ENCODE measurements around the gene TAF6L. TPM values are rescaled to one million over a fixed set of nuclear protein-coding genes. Genes with fewer than 3 reads are reported as not detected.

Gene TAF6L
- polyA plus RNA-seq, 3 donors = 5.1 to 35.5 (median 5.3) TPM

DNA sequence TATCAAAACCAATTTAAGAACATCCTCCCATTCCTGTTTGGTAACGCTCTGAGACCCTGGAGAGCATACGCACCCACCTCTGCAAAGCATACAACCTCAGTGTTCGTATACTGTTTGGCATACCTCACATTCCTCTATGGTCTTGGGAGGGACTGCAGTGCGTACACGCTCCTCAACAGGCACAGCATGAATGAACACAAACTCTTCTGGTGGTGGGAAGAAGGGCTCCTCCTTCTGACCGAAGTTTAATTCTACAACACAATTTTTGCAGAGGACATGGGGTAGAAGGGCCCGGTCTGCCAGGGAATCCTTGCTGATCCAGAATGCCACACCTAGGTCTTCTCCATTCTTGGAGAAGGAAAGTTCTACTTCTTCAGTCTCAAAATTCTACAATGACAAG lies 49.2 kb upstream of the TAF6L start:
- Histone ChIP-seq H3K27ac (ENCODE audit: low read depth in 1 of 2, low read length in 2 of 2) (peak overlapping the region in 1 of 2 donors; percentile 6), H3K4me2 (replicated peaks; ENCODE audit: extremely low read depth, low read length, poor library complexity, severe bottlenecking) (no peak overlapping the region), H3K4me3 (replicated peaks in 1 of 3; ENCODE audit: low read depth in 2 of 3, low read length in 3 of 3) (no peak overlapping the region), H4K20me1 (ENCODE audit: insufficient read depth, low read length) (peaks cover 91% of the 10 kb centered on the region), H2AFZ (ENCODE audit: insufficient read depth, low read depth, low read length, poor library complexity, severe bottlenecking) (no peak overlapping the region), H3K36me3 (replicated peaks in 1 of 2; ENCODE audit: control insufficient read depth in 1 of 2, insufficient read depth in 2 of 2, low read length in 2 of 2) (peaks cover 72 to 79% of the 10 kb centered on the region in 2 donors), H3K9me3 (replicated peaks in 1 of 2; ENCODE audit: control insufficient read depth in 1 of 2, insufficient read depth in 1 of 2, low read length in 2 of 2) (no peaks in the 10 kb centered on the region), H3K4me1 (ENCODE audit: control insufficient read depth in 1 of 2, insufficient read depth in 2 of 2, low read length in 2 of 2) (peaks cover 20 to 29% of the 10 kb centered on the region in 2 donors), H3K9ac (ENCODE audit: insufficient read depth, low read length, poor library complexity, severe bottlenecking) (no peak overlapping the region), H3K27me3 (ENCODE audit: control insufficient read depth in 2 of 2, insufficient read depth in 2 of 2, low read length in 2 of 2) (no peaks in the 10 kb centered on the region), H3K79me2 (ENCODE audit: insufficient read depth, low read length) (peaks cover 91% of the 10 kb centered on the region)
- Mint-ChIP-seq H3K4me3 (no peak overlapping the region), H3K9me3 (no peaks in the 10 kb centered on the region), H3K27me3 (ENCODE audit: low read depth in 3 of 3) (no peaks in the 10 kb centered on the region), H3K4me1 (peaks cover 24% of the 10 kb centered on the region), H3K36me3 (peaks cover 67 to 80% of the 10 kb centered on the region in 2 donors), H3K27ac (peak overlapping the region in 2 of 7 donors; percentile 32 to 61)
- TF ChIP-seq, protein P1, sequence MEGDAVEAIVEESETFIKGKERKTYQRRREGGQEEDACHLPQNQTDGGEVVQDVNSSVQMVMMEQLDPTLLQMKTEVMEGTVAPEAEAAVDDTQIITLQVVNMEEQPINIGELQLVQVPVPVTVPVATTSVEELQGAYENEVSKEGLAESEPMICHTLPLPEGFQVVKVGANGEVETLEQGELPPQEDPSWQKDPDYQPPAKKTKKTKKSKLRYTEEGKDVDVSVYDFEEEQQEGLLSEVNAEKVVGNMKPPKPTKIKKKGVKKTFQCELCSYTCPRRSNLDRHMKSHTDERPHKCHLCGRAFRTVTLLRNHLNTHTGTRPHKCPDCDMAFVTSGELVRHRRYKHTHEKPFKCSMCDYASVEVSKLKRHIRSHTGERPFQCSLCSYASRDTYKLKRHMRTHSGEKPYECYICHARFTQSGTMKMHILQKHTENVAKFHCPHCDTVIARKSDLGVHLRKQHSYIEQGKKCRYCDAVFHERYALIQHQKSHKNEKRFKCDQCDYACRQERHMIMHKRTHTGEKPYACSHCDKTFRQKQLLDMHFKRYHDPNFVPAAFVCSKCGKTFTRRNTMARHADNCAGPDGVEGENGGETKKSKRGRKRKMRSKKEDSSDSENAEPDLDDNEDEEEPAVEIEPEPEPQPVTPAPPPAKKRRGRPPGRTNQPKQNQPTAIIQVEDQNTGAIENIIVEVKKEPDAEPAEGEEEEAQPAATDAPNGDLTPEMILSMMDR (IDR thresholded peaks at IDR 0.05) = no peak
- intact Hi-C loops (cut with micrococcal nuclease) = no loop called here
- no peak for DNase-seq
- no CpG with 5 or more reads among the region's 7 CpGs for WGBS (ENCODE audit: insufficient coverage)

DNA sequence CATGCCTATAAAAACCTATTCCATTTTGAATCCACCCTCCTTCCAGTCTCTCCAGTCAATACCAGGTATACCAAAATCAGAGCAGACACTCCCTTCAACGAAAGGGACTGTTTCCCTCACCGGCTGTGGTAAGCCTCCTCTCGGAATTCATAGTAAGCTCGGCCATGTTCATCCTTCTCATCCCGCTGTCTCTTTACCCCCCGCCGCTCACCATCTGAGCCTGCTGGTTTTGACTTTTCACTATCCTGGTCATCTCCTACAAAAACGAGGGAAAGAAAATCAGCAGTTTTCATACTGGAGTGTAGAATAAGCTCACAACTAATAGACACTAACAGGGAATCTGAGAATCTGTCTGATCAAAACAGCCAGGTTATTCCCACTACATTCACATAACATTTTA lies 47.0 kb upstream of the TAF6L start:
- Histone ChIP-seq H3K27ac (ENCODE audit: low read depth in 1 of 2, low read length in 2 of 2) (peak overlapping the region in 1 of 2 donors; percentile 6), H3K4me1 (ENCODE audit: control insufficient read depth in 1 of 2, insufficient read depth in 2 of 2, low read length in 2 of 2) (peaks cover 25 to 36% of the 10 kb centered on the region in 2 donors), H3K9ac (ENCODE audit: insufficient read depth, low read length, poor library complexity, severe bottlenecking) (no peak overlapping the region), H3K4me3 (replicated peaks in 1 of 3; ENCODE audit: low read depth in 2 of 3, low read length in 3 of 3) (no peak overlapping the region), H3K36me3 (replicated peaks in 1 of 2; ENCODE audit: control insufficient read depth in 1 of 2, insufficient read depth in 2 of 2, low read length in 2 of 2) (peaks cover 51 to 57% of the 10 kb centered on the region in 2 donors), H3K9me3 (replicated peaks in 1 of 2; ENCODE audit: control insufficient read depth in 1 of 2, insufficient read depth in 1 of 2, low read length in 2 of 2) (no peaks in the 10 kb centered on the region), H3K79me2 (ENCODE audit: insufficient read depth, low read length) (peaks cover 80% of the 10 kb centered on the region), H2AFZ (ENCODE audit: insufficient read depth, low read depth, low read length, poor library complexity, severe bottlenecking) (no peak overlapping the region), H3K27me3 (ENCODE audit: control insufficient read depth in 2 of 2, insufficient read depth in 2 of 2, low read length in 2 of 2) (no peaks in the 10 kb centered on the region), H3K4me2 (replicated peaks; ENCODE audit: extremely low read depth, low read length, poor library complexity, severe bottlenecking) (no peak overlapping the region), H4K20me1 (ENCODE audit: insufficient read depth, low read length) (peaks cover 73% of the 10 kb centered on the region)
- H3K9me3 Mint-ChIP-seq = peaks cover 0 to 3% (median 0%) of the 10 kb centered on the region in 7 donors
- H3K4me3 Mint-ChIP-seq = no peak overlapping the region
- intact Hi-C loops (cut with micrococcal nuclease) = no loop called here
- 89% methylated on average over 5 of the region's 8 CpGs for WGBS (ENCODE audit: insufficient coverage)
- DNase-seq = no peak
- H3K27ac Mint-ChIP-seq = peak overlapping the region in 3 of 7 donors; percentile 4 to 87 (median 19)
- H3K27me3 Mint-ChIP-seq (ENCODE audit: low read depth in 3 of 3) = no peaks in the 10 kb centered on the region
- TF ChIP-seq, protein P1 (IDR thresholded peaks at IDR 0.05) = no peak
- peaks cover 48 to 58% of the 10 kb centered on the region in 2 donors for H3K36me3 Mint-ChIP-seq
- peaks cover 31% of the 10 kb centered on the region for H3K4me1 Mint-ChIP-seq

Measured in CD14-positive monocyte (primary cell).